Measurements from ENCODE around the gene DOCK4. TPM values are rescaled to one million over a fixed set of nuclear protein-coding genes. Genes with fewer than 3 reads are reported as not detected.

Gene DOCK4
- polyA plus RNA-seq, 1 donor (not counting 4 experiments of a cell fraction or from before 2014, with no cell fraction given), result 13.9 TPM

DNA sequence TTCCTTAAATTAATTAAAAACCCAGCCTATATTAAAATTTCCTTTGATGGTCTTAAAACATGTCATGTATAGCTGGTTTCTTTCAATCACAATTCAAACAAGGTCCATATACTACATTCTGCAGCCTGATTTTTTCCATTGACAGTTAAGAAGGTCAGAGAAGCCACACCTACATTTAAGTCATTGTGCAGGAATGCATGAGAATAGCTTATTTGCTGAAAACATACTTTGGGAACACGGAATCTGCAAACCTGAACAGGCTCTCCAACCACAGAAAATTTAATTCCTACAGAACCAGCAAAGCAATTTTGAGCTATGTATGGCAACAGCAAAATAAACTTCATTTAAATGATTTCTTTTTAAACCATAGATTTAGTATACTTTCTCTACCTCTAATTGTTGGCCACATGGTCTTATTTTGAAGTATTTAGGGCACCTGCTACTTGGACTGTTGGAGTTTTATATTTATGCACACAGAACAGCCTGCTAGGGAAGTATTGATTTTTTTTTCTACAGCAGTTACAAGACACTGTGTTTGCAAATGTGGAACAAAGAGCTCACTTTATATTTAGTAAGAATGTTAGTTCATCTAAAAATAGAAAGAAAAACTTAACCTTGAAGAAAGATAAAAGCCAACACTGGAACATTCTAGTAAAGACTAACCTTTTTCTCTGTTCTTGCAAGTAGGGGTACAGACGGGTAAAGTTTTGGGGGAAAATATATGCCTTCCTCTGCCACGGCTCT, 403.0 kb downstream of the DOCK4 start:
- DNase-seq (ENCODE audit: low read depth, low spot score) (no peak), FAIRE-seq (peak; percentile 51)
- Histone ChIP-seq H3K9ac (ENCODE audit: control insufficient read depth, extremely low read depth, insufficient read depth, low read length) (no peak overlapping the region), H3K9me3 (ENCODE audit: control insufficient read depth, low read depth, low read length) (no peaks in the 10 kb centered on the region), H3K4me1 (ENCODE audit: control insufficient read depth, extremely low read depth, insufficient read depth, low read length) (peaks cover 6% of the 10 kb centered on the region), H3K79me2 (ENCODE audit: control insufficient read depth, insufficient read depth, low read length) (no peaks in the 10 kb centered on the region), H3K4me2 (ENCODE audit: control insufficient read depth, extremely low read depth, insufficient read depth, low read depth, low read length) (peak overlapping the region; percentile 36), H3K27ac (ENCODE audit: control insufficient read depth, insufficient read depth, low read length) (no peak overlapping the region), H3K36me3 (ENCODE audit: control insufficient read depth in 2 of 2, extremely low read depth in 1 of 2, insufficient read depth in 2 of 2, low read length in 2 of 2) (no peaks in the 10 kb centered on the region), H4K20me1 (ENCODE audit: control insufficient read depth, extremely low read depth, insufficient read depth, low read length) (no peaks in the 10 kb centered on the region), H3K4me3 (ENCODE audit: control insufficient read depth in 2 of 3, extremely low read depth in 1 of 3, insufficient read depth in 2 of 3, low read depth in 1 of 3, low read length in 3 of 3) (no peak overlapping the region), H2AFZ (ENCODE audit: control insufficient read depth, low read length) (no peak overlapping the region), H3K9me1 (ENCODE audit: control insufficient read depth, extremely low read depth, insufficient read depth, low read length) (no peaks in the 10 kb centered on the region), H3K27me3 (ENCODE audit: control insufficient read depth, extremely low read depth, insufficient read depth, low read length) (no peaks in the 10 kb centered on the region)
- dilution Hi-C loops (cut with MboI; ENCODE audit: extremely low pct_ligation_motif_present, low sequenced_read_pairs), result no loop called here
- TF ChIP-seq, protein P1, sequence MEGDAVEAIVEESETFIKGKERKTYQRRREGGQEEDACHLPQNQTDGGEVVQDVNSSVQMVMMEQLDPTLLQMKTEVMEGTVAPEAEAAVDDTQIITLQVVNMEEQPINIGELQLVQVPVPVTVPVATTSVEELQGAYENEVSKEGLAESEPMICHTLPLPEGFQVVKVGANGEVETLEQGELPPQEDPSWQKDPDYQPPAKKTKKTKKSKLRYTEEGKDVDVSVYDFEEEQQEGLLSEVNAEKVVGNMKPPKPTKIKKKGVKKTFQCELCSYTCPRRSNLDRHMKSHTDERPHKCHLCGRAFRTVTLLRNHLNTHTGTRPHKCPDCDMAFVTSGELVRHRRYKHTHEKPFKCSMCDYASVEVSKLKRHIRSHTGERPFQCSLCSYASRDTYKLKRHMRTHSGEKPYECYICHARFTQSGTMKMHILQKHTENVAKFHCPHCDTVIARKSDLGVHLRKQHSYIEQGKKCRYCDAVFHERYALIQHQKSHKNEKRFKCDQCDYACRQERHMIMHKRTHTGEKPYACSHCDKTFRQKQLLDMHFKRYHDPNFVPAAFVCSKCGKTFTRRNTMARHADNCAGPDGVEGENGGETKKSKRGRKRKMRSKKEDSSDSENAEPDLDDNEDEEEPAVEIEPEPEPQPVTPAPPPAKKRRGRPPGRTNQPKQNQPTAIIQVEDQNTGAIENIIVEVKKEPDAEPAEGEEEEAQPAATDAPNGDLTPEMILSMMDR (optimal IDR thresholded peaks at IDR 0.05 in 1 of 3, IDR thresholded peaks at IDR 0.05 in 1 of 3, conservative IDR thresholded peaks at IDR 0.05 in 1 of 3; ENCODE audit: extremely low read depth in 1 of 3, insufficient read depth in 2 of 3, low read length in 3 of 3), result no peak
- no peak for TF ChIP-seq EZH2 (IDR thresholded peaks at IDR 0.05; ENCODE audit: low read length)

DNA sequence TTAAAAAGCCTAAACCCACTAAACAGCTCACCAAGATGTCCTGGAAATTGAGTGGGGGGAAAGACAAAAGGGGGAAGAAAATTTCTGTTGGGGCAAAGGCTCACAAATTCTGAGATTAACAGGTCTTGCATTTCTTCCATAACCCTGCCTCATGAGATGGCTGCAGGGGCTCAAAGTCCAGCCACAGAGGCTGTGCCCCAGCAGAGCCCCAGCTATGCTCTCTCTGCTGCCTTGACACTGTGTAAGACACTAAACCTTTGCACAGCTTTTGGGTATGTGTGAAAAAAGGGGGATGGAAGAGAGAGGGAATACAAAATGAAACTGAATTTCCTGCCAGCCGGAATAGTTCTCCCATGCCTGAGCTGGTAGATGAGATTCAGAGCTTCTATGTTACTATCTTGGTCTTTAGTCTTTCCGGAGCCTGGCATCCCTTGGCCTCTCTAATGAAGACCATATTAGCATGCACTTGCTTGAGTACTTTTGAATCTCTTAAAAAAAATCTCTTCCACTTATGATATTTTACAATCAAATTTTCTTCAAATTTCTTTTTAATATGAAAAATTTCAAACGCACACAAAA, 403.9 kb downstream of the DOCK4 start:
- no peaks in the 10 kb centered on the region for H3K79me2 ChIP-seq (ENCODE audit: control insufficient read depth, insufficient read depth, low read length)
- H3K36me3 ChIP-seq (ENCODE audit: control insufficient read depth in 2 of 2, extremely low read depth in 1 of 2, insufficient read depth in 2 of 2, low read length in 2 of 2), result no peaks in the 10 kb centered on the region
- DNase-seq (ENCODE audit: low read depth, low spot score) (no peak), FAIRE-seq (no peak)
- H3K9me1 ChIP-seq (ENCODE audit: control insufficient read depth, extremely low read depth, insufficient read depth, low read length), result no peaks in the 10 kb centered on the region
- H3K9ac ChIP-seq (ENCODE audit: control insufficient read depth, extremely low read depth, insufficient read depth, low read length), result no peak overlapping the region
- peaks cover 6% of the 10 kb centered on the region for H3K4me1 ChIP-seq (ENCODE audit: control insufficient read depth, extremely low read depth, insufficient read depth, low read length)
- dilution Hi-C loops (cut with MboI; ENCODE audit: extremely low pct_ligation_motif_present, low sequenced_read_pairs), result no loop called here
- H4K20me1 ChIP-seq (ENCODE audit: control insufficient read depth, extremely low read depth, insufficient read depth, low read length), result no peaks in the 10 kb centered on the region
- no peaks in the 10 kb centered on the region for H3K9me3 ChIP-seq (ENCODE audit: control insufficient read depth, low read depth, low read length)
- H3K4me3 ChIP-seq (ENCODE audit: control insufficient read depth in 2 of 3, extremely low read depth in 1 of 3, insufficient read depth in 2 of 3, low read depth in 1 of 3, low read length in 3 of 3), result no peak overlapping the region
- H2AFZ ChIP-seq (ENCODE audit: control insufficient read depth, low read length), result no peak overlapping the region
- no peak for TF ChIP-seq EZH2 (IDR thresholded peaks at IDR 0.05; ENCODE audit: low read length)
- TF ChIP-seq, protein P1 (optimal IDR thresholded peaks at IDR 0.05 in 1 of 3, IDR thresholded peaks at IDR 0.05 in 1 of 3, conservative IDR thresholded peaks at IDR 0.05 in 1 of 3; ENCODE audit: extremely low read depth in 1 of 3, insufficient read depth in 2 of 3, low read length in 3 of 3), result no peak
- H3K27me3 ChIP-seq (ENCODE audit: control insufficient read depth, extremely low read depth, insufficient read depth, low read length), result no peaks in the 10 kb centered on the region
- no peak overlapping the region for H3K4me2 ChIP-seq (ENCODE audit: control insufficient read depth, extremely low read depth, insufficient read depth, low read depth, low read length)
- no peak overlapping the region for H3K27ac ChIP-seq (ENCODE audit: control insufficient read depth, insufficient read depth, low read length)
